ENCODE measurements around the gene TRIP11.

TRIP11 gene

GRCh38 chr14:92010644-92011043 is 29.2 kb downstream of the TRIP11 start:
- H3K36me3 ChIP-seq (ENCODE audit: control insufficient read depth in 2 of 2, insufficient read depth in 2 of 2, low read length in 2 of 2), result peaks cover 45 to 47% of the 10 kb centered on the region in 2 donors

DNA sequence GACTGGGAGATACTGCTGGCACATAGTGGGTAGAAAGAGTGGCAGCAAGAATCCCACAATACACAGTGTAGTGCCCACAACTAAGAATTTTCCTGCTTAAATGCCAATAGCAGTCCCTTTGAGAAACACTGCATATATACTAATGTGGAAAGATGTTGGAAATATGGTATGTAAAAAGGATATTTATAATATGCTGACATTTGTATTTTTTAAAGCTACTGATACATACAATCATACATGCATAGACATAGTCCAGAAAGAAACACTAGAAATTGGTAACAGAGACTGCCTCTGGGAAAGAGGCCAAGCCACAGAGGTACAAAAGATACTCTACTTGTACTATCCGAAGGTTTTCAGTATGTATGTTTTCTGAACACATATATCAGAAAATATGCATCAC is 30.3 kb downstream of the TRIP11 start:
- H3K27ac ChIP-seq (ENCODE audit: low read depth in 2 of 2, low read length in 2 of 2), result no peak overlapping the region
- H3K36me3 ChIP-seq (ENCODE audit: control insufficient read depth in 2 of 2, insufficient read depth in 2 of 2, low read length in 2 of 2), result peaks cover 46 to 49% of the 10 kb centered on the region in 2 donors
- no peaks in the 10 kb centered on the region for H3K27me3 ChIP-seq (ENCODE audit: control insufficient read depth in 2 of 2, insufficient read depth in 2 of 2, low read length in 2 of 2)
- no peaks in the 10 kb centered on the region for H3K9me3 ChIP-seq (ENCODE audit: control insufficient read depth in 2 of 2, low read length in 2 of 2)
- H3K4me1 ChIP-seq (ENCODE audit: control insufficient read depth in 2 of 2, insufficient read depth in 2 of 2, low read length in 2 of 2), result no peaks in the 10 kb centered on the region
- H3K4me3 ChIP-seq (ENCODE audit: low read length in 2 of 2), result no peak overlapping the region
- H3K9ac ChIP-seq (ENCODE audit: low read depth in 1 of 2, low read length in 2 of 2), result no peak overlapping the region

More at GRCh38 chr14:92010644-92011043, 29.2 kb downstream of the TRIP11 start:
- Histone ChIP-seq H3K27ac (ENCODE audit: low read depth in 2 of 2, low read length in 2 of 2) (no peak overlapping the region), H3K4me1 (ENCODE audit: control insufficient read depth in 2 of 2, insufficient read depth in 2 of 2, low read length in 2 of 2) (no peaks in the 10 kb centered on the region), H3K9me3 (ENCODE audit: control insufficient read depth in 2 of 2, low read length in 2 of 2) (no peaks in the 10 kb centered on the region), H3K4me3 (ENCODE audit: low read length in 2 of 2) (no peak overlapping the region), H3K27me3 (ENCODE audit: control insufficient read depth in 2 of 2, insufficient read depth in 2 of 2, low read length in 2 of 2) (no peaks in the 10 kb centered on the region), H3K9ac (ENCODE audit: low read depth in 1 of 2, low read length in 2 of 2) (no peak overlapping the region)

GRCh38 chr14:92005019-92005418 is 34.8 kb downstream of the TRIP11 start:
- H3K4me3 ChIP-seq (ENCODE audit: low read length in 2 of 2), result no peak overlapping the region
- H3K9me3 ChIP-seq (ENCODE audit: control insufficient read depth in 2 of 2, low read length in 2 of 2), result no peaks in the 10 kb centered on the region
- H3K27ac ChIP-seq (ENCODE audit: low read depth in 2 of 2, low read length in 2 of 2), result no peak overlapping the region
- peaks cover 21 to 35% of the 10 kb centered on the region in 2 donors for H3K36me3 ChIP-seq (ENCODE audit: control insufficient read depth in 2 of 2, insufficient read depth in 2 of 2, low read length in 2 of 2)
- H3K27me3 ChIP-seq (ENCODE audit: control insufficient read depth in 2 of 2, insufficient read depth in 2 of 2, low read length in 2 of 2), result no peaks in the 10 kb centered on the region
- H3K9ac ChIP-seq (ENCODE audit: low read depth in 1 of 2, low read length in 2 of 2), result no peak overlapping the region
- H3K4me1 ChIP-seq (ENCODE audit: control insufficient read depth in 2 of 2, insufficient read depth in 2 of 2, low read length in 2 of 2), result no peaks in the 10 kb centered on the region

- H3K27ac ChIP-seq (ENCODE audit: low read depth in 2 of 2, low read length in 2 of 2), result no peak overlapping the region
- no peaks in the 10 kb centered on the region for H3K27me3 ChIP-seq (ENCODE audit: control insufficient read depth in 2 of 2, insufficient read depth in 2 of 2, low read length in 2 of 2)
- no peak overlapping the region for H3K4me3 ChIP-seq (ENCODE audit: low read length in 2 of 2)
- H3K36me3 ChIP-seq (ENCODE audit: control insufficient read depth in 2 of 2, insufficient read depth in 2 of 2, low read length in 2 of 2), result peaks cover 15 to 26% of the 10 kb centered on the region in 2 donors
- no peaks in the 10 kb centered on the region for H3K9me3 ChIP-seq (ENCODE audit: control insufficient read depth in 2 of 2, low read length in 2 of 2)
- H3K9ac ChIP-seq (ENCODE audit: low read depth in 1 of 2, low read length in 2 of 2), result no peak overlapping the region
- no peaks in the 10 kb centered on the region for H3K4me1 ChIP-seq (ENCODE audit: control insufficient read depth in 2 of 2, insufficient read depth in 2 of 2, low read length in 2 of 2)
Observed at GRCh38 chr14:92004062-92004461, 35.8 kb downstream of the TRIP11 start.

DNA sequence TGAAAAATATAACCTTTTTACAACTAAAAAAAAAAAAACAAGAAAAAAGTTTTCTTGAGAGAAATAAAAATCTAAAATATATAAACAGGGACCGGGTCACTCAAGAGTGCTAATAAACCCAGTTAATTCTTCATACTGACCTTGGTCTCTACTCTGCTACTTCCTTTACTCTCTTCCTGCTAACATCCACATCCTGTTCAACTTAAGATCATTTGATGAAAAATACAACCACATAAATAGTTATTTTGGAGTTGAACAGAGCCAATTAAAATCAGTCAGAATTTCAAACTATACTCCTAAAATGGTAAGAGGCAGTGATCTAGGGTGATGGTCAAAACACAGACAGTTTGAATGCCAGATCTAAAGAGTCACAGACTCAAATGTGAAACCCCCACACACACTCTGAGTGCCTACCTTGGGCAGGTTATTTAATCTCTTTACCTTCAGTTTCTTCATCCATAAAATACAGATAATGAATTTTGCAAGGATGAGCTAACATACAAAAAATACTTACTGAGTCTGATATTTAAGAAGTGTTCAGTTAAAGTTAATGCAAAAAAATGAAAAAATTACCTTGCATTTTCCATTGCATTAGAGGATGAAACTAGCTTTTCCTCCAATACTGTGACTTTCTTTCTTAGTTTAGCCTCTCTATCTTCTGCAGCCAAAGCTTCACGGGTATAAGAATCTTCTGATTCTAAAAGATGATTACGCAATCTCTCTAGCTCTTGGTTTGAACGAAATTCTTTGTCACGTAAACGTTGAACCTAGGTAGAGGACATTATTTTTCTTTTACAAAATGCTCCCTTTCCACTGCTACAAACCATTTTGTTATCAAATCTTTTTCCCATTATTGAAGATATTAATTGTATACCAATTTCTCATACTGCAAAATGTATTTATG is 40.9 kb downstream of the TRIP11 start:
- H3K4me3 ChIP-seq (ENCODE audit: low read length in 2 of 2), result no peak overlapping the region
- H3K27ac ChIP-seq (ENCODE audit: low read depth in 2 of 2, low read length in 2 of 2), result no peak overlapping the region
- H3K36me3 ChIP-seq (ENCODE audit: control insufficient read depth in 2 of 2, insufficient read depth in 2 of 2, low read length in 2 of 2), result peaks cover 10 to 22% of the 10 kb centered on the region in 2 donors
- H3K4me1 ChIP-seq (ENCODE audit: control insufficient read depth in 2 of 2, insufficient read depth in 2 of 2, low read length in 2 of 2), result peaks cover 2 to 6% of the 10 kb centered on the region in 2 donors
- no peaks in the 10 kb centered on the region for H3K27me3 ChIP-seq (ENCODE audit: control insufficient read depth in 2 of 2, insufficient read depth in 2 of 2, low read length in 2 of 2)
- H3K9me3 ChIP-seq (ENCODE audit: control insufficient read depth in 2 of 2, low read length in 2 of 2), result no peaks in the 10 kb centered on the region
- no peak overlapping the region for H3K9ac ChIP-seq (ENCODE audit: low read depth in 1 of 2, low read length in 2 of 2)

DNA sequence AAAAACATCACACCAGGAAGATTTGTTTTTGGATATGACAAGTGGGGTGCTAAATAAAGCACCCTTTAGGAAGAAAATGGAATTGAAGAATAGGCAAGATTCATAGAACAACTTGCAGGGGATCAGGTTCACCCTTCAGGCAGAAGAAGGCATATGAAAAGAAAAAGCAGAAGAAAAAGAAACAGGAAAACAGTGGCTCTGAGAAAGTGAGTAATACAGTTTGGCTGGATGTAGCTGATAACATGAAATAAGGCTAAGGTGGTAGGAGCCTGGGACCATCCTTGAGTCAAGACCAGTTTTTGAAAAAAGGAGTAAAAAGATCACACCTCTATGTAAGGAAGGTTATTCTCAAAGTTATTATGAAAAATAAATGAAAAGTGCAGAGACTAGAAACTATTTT is 42.4 kb downstream of the TRIP11 start:
- Histone ChIP-seq H3K27me3 (ENCODE audit: control insufficient read depth in 2 of 2, insufficient read depth in 2 of 2, low read length in 2 of 2) (no peaks in the 10 kb centered on the region), H3K4me1 (ENCODE audit: control insufficient read depth in 2 of 2, insufficient read depth in 2 of 2, low read length in 2 of 2) (peaks cover 2 to 6% of the 10 kb centered on the region in 2 donors), H3K9me3 (ENCODE audit: control insufficient read depth in 2 of 2, low read length in 2 of 2) (no peaks in the 10 kb centered on the region), H3K27ac (ENCODE audit: low read depth in 2 of 2, low read length in 2 of 2) (no peak overlapping the region), H3K4me3 (ENCODE audit: low read length in 2 of 2) (no peak overlapping the region), H3K9ac (ENCODE audit: low read depth in 1 of 2, low read length in 2 of 2) (no peak overlapping the region), H3K36me3 (ENCODE audit: control insufficient read depth in 2 of 2, insufficient read depth in 2 of 2, low read length in 2 of 2) (peaks cover 13 to 22% of the 10 kb centered on the region in 2 donors)

- Histone ChIP-seq H3K4me1 (ENCODE audit: control insufficient read depth in 2 of 2, insufficient read depth in 2 of 2, low read length in 2 of 2) (peaks cover 2 to 6% of the 10 kb centered on the region in 2 donors), H3K9ac (ENCODE audit: low read depth in 1 of 2, low read length in 2 of 2) (no peak overlapping the region), H3K27me3 (ENCODE audit: control insufficient read depth in 2 of 2, insufficient read depth in 2 of 2, low read length in 2 of 2) (no peaks in the 10 kb centered on the region), H3K27ac (ENCODE audit: low read depth in 2 of 2, low read length in 2 of 2) (no peak overlapping the region), H3K36me3 (ENCODE audit: control insufficient read depth in 2 of 2, insufficient read depth in 2 of 2, low read length in 2 of 2) (peaks cover 13 to 22% of the 10 kb centered on the region in 2 donors), H3K4me3 (ENCODE audit: low read length in 2 of 2) (no peak overlapping the region), H3K9me3 (ENCODE audit: control insufficient read depth in 2 of 2, low read length in 2 of 2) (no peaks in the 10 kb centered on the region)
Observed at GRCh38 chr14:91996948-91997371, 42.9 kb downstream of the TRIP11 start.

DNA sequence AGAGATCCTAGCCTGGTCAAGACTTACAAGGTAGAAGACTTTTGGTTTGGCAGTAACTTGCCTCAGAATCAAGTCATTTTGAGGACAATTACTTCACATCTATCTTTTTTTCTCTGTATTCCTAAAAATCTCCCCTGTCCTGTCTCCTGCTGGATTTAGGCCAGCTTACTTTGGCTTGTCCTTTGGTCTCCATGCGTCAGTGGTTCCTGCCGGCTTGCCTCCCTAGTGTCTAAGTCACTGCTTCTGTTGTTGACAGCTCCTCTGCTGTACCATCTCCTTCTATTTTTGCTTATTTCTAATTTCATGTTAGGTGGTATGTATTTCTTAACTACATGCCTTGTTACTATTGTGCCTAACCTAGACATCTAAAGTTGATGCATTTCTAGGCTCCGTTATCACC is 52.7 kb downstream of the TRIP11 start:
- Histone ChIP-seq H3K4me3 (ENCODE audit: low read length in 2 of 2) (no peak overlapping the region), H3K9ac (ENCODE audit: low read depth in 1 of 2, low read length in 2 of 2) (no peak overlapping the region), H3K36me3 (ENCODE audit: control insufficient read depth in 2 of 2, insufficient read depth in 2 of 2, low read length in 2 of 2) (peaks cover 42 to 53% of the 10 kb centered on the region in 2 donors)

GRCh38 chr14:91985521-91986255 is 54.2 kb downstream of the TRIP11 start:
- no peak overlapping the region for H3K4me3 ChIP-seq (ENCODE audit: low read length in 2 of 2)
- H3K27ac ChIP-seq (ENCODE audit: low read depth in 2 of 2, low read length in 2 of 2), result no peak overlapping the region
- no peaks in the 10 kb centered on the region for H3K4me1 ChIP-seq (ENCODE audit: control insufficient read depth in 2 of 2, insufficient read depth in 2 of 2, low read length in 2 of 2)
- no peaks in the 10 kb centered on the region for H3K27me3 ChIP-seq (ENCODE audit: control insufficient read depth in 2 of 2, insufficient read depth in 2 of 2, low read length in 2 of 2)
- no peak overlapping the region for H3K9ac ChIP-seq (ENCODE audit: low read depth in 1 of 2, low read length in 2 of 2)
- peaks cover 39 to 47% of the 10 kb centered on the region in 2 donors for H3K36me3 ChIP-seq (ENCODE audit: control insufficient read depth in 2 of 2, insufficient read depth in 2 of 2, low read length in 2 of 2)
- no peaks in the 10 kb centered on the region for H3K9me3 ChIP-seq (ENCODE audit: control insufficient read depth in 2 of 2, low read length in 2 of 2)

More for the DNA sequence above, 52.7 kb downstream of the TRIP11 start:
- Histone ChIP-seq H3K27me3 (ENCODE audit: control insufficient read depth in 2 of 2, insufficient read depth in 2 of 2, low read length in 2 of 2) (no peaks in the 10 kb centered on the region), H3K9me3 (ENCODE audit: control insufficient read depth in 2 of 2, low read length in 2 of 2) (no peaks in the 10 kb centered on the region), H3K27ac (ENCODE audit: low read depth in 2 of 2, low read length in 2 of 2) (no peak overlapping the region), H3K4me1 (ENCODE audit: control insufficient read depth in 2 of 2, insufficient read depth in 2 of 2, low read length in 2 of 2) (no peaks in the 10 kb centered on the region)

DNA sequence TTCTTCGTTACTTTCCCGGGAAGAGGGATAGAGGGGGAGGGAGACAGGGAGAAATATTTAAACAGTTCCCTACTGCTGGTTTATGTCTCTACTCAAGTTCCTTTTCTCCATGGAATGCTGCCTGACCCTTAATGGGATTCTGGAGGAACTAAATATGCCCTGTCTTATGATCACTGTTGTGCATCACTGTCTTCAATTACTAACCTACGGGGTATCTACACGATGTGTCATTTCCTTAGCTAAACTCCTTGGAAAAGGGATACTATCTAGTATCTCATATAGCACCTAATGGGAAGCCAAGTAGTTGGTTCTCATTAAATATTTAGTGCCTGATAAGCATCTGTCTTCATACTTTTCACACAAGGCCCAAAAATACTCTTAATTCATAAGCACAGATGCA is 54.9 kb downstream of the TRIP11 start:
- Histone ChIP-seq H3K4me1 (ENCODE audit: control insufficient read depth in 2 of 2, insufficient read depth in 2 of 2, low read length in 2 of 2) (no peaks in the 10 kb centered on the region), H3K27ac (ENCODE audit: low read depth in 2 of 2, low read length in 2 of 2) (no peak overlapping the region), H3K9ac (ENCODE audit: low read depth in 1 of 2, low read length in 2 of 2) (no peak overlapping the region), H3K4me3 (ENCODE audit: low read length in 2 of 2) (no peak overlapping the region), H3K36me3 (ENCODE audit: control insufficient read depth in 2 of 2, insufficient read depth in 2 of 2, low read length in 2 of 2) (peaks cover 41 to 43% of the 10 kb centered on the region in 2 donors), H3K9me3 (ENCODE audit: control insufficient read depth in 2 of 2, low read length in 2 of 2) (no peaks in the 10 kb centered on the region), H3K27me3 (ENCODE audit: control insufficient read depth in 2 of 2, insufficient read depth in 2 of 2, low read length in 2 of 2) (no peaks in the 10 kb centered on the region)

Measured in mucosa of rectum (tissue), 2 donors.